HG03135 (cell line): ENCODE measurements around the gene AVPR2.

Experiments used
- ATAC-seq: cut with Tn5 transposase; IDR thresholded peaks from one replicate; pipeline ENCODE4 v1.9.1; 2021; ENCODE audit warnings: mild to moderate bottlenecking, moderate library complexity; ENCODE audit not compliant: unreplicated experiment

The AVPR2 gene

DNA sequence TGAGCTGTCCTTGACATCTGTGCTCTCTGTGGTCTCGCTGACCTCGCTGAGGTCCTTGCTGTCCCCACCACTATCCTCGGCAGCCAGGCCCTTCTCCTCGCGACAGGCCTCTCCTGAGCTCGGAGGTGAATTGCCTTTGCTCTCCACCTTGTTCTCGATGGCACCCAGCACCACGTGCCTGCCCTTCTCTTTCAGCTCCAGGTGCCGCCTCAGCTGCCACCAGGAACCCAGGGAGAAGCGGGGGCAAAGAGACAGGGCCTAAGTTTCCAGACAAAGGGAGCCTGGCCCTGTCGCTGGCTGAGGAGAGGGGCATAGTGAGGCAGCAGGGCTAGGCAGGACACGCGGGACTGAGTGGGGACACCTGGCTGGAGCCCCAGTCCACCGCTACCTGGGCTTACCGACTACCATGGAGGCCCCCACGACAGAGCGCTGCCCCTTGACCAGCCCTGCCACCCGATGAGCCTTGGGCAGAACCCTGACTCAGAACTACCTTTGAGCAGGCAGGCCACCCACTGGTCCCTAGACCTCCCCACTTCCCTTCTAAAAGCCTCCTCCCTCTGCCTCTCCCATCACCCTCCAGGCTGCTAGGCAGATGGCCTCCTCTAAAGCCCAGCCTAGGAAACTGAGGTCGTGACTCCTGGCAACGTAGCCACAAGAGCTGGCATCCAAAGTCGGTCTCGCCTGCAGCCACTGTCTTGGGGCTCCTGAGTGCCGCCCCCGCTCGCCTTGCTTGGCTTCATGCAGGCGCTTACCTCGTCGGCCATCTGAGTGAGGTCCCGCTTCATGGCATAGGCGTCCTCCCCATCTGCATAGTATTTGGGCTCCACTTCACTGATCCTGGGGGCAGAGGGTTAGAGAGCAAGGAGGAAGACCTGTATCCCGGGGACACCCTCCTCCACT lies 25.8 kb downstream of the AVPR2 start:
- no peak for ATAC-seq

DNA sequence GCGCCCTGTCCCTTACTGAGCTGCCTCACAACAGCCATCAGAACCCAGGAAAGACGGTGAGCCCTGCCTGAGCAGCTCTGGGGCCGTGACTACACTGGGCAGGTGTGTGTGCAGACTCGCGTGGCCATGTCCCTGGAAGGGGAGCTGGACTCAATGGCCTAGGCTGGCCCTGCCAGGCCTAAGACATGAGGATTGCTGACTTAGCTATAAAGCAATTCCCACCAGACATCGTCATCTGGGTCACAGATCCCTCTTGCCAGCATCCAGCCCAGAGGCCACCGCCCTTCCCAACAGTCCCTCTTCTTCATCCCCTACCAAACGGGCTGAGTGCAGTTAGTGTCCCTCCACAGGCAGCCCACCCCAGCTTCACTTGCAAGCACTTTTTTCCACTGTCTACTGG lies 26.7 kb downstream of the AVPR2 start:
- no peak for ATAC-seq

DNA sequence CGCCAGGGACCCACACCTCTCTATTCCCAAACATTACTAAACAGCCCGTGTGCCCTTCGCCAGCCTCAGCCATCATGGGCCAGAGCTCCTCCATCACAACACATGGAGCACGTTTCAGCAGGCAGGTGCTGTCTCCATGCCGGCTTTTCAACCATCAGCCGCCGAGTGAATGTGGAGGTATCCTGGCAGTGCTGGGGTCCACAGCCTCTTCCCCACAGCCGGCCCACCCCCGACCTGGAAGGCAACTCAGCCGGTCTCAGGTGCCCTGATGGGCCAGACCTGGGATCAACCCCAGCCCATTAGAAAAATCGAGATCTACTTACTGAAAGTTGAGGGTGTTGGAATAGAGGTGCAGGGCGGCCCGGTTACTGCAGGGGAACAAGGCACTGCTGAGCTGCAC lies 27.3 kb downstream of the AVPR2 start:
- ATAC-seq: no peak

DNA sequence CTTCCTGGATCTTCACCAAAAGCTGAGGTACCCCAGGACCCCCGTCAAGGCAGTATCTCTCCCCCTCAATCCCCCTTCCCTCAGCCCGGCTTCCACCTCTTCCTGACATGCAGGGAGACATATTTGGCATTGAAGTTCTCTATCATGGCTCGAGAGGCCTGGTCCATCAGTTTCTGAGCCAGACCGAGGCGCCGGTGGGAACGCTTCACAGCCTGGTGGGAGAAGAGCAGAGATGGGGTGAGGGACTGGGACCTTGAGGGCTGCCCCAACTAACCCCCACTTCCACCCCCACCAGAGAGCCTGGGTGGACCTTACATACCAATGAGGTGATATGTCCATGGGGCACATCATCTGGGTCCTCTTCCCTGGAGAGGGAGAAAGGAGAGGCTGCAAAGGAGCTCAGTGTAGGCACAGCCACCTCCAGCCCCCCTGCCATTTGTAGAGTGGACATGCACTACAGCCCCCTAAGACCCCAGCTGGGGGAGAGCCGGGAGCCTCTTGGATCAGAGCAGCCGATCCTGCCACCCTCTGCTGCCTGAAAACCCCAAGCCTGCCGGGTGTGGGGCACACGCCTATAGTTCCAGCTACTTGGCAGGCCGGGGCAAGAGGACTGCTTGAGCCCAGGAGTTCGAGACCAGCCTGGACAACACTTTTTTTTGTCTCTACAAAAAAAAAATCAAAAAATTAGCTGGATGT lies 27.9 kb downstream of the AVPR2 start:
- no peak for ATAC-seq

DNA sequence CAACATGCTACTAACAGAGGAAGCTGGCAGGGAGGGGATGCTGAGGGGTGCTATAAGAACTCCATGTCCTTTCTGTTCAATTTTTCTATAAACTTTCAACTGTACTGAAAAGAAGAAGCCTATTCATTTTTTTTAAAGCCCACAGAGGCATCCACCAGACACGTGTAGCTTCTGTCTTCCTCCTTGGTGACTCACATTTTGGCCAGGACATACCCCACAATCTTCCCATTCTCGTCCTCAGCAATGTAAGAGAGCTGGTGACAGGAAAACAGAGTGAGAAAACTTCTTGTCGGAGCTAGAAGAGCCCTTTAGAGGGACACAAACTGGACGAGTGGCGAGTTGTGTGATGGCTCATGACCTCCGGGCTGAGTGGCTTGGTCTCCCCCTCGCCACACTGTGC lies 29.3 kb downstream of the AVPR2 start:
- ATAC-seq: no peak

DNA sequence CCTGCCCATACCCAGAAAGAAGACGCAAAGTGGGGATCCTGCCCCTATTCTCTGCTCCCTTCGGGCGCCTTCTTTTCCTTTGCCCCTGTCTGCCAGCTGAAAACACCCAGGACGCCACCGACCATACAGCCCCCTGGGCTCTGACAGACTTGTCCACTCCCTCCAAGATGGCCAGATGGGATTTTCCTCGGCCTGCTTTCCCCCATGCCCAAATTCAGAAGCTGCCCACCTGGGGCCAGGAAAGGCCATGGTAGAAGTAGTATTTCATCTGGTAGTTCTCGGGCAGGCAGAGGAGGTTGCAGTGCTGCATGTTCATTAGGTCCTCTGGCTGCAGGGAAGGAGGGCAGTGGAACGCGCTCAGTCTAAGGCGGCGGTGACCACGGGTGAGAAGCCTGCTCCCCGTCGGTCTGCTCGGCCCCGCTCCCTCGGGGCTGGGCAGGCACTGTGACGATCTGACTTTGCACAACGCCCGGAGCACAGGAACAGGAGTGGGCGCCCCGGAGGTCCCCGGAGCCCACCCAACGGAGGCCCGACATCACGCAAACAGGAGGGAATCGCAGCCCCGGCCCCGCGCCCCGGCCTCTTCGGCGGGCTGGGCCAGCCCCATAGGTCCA lies 29.8 kb downstream of the AVPR2 start:
- ATAC-seq: peak; percentile 14

DNA sequence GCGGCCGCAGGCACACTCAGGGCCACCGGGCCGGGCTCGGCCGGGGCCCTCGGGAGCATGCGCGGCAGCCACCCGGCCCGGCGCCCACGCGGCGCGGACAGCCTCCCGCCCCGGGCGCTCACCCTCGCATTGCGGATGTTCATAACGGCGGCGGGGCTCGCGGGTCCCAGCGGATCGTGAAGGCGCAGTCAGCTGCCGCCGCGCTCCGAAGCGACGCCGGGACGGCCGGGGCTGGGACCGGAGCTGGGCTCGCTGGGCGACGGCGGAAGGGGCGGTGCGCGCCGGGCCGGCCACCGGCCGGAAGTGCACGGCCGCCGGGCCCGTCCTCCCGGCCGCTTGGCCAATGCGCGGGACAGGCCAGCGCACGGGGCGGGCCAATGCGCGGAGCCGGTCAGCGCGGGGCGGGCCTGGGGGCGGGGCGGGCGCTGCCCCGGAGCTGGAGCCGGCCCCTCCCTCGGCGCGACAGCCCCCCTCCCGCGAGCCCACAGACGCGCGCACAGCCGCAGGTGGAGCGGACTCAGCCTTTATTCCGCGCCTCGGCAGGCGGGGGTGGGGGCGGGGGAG lies 30.4 kb downstream of the AVPR2 start, which contains the start of gene NAA10:
Gene NAA10 (minus strand): TSS at position 276 of the 564 bp plus-strand sequence. CDS start 133 bp downstream, at position 143.
- peak; percentile 81 for ATAC-seq

DNA sequence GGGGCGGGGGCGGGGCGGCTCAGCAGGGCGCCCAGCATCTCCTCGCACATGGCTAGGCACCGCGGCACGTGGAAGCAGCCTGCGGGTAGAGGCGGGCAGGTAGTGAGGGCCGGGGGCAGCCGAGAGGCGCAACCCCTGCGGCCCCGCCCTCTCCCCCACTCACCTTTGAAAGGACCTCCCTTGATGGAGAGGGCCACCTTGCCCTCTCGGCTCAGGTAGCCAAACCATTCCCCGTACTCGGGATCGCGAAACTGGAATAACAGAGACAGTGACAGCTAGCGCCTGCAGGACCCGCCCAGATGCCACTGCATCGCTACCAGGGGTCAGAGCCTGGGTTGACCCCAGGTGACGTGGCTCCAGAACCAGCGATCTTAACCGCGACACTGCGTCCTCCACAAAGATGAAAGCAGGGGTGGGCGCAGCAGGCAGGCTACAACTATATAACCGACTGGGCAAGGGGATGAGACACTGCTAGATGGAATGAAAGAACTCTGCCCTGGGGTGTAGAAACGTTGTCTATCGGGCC lies 30.9 kb downstream of the AVPR2 start:
- peak; percentile 13 for ATAC-seq

DNA sequence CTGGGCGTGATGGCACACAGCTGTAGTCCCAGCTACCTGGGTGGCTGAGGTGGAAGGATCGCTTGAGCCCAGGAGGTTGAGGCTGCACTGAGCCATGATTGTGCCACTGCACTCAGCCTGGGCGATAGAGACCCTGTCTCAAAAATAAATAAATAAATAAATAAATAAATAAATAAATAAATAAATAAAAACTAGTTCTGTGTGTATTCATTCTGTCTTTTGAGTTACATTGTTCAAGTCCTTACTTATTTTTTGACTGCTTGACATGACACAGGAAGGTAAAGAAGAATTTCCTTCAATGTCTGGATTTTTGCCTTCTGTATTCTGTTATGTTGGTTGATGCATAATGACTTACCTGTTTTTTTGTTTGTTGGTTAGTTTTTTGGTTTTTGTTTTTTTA lies 32.6 kb downstream of the AVPR2 start:
- ATAC-seq: no peak

DNA sequence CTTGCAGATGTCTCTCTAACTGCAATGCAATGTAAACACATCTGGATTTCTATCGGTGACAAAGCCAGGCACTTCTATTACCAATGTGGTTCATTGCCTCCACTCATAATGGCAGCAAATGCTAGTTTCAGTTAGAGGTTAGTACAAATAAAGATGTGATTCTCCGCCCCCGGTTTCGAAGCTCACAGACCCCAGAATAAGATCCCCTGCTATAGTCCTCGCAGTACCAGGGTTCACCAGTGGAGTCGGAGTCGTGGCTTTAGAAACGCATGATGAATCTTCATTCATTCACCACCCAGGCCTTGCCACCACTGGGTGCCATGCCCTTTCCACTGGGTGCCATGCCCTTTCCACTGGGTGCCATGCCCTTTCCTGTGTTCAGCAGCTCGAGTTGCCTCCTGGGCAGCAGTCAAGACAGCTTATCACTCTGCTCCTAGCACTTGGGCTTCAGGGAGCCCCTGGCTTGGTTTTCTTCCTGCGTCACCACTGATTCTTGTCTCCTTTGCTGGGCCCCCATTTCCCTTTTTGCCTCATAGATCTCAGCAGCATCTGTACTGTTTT lies 33.8 kb downstream of the AVPR2 start:
- no peak for ATAC-seq

DNA sequence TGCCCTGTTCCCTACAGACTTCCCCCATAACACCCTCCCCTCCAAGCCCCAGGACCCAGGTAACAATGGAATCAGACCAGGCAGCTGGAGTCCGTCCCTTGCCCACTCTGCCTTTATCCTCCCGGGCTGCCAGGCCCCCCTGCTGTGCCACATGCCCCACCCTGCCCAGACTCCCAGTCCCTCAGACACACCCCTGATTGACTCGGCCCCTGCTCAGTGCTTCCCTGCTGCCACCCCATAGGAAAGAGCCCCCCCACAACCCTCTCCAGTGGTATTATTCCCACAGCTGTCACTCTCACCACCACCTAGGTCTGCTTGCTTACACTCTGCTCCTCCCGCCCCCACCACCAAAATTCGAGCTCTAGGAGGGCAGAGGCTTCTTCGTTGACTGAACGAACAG lies 35.1 kb downstream of the AVPR2 start:
- no peak for ATAC-seq

DNA sequence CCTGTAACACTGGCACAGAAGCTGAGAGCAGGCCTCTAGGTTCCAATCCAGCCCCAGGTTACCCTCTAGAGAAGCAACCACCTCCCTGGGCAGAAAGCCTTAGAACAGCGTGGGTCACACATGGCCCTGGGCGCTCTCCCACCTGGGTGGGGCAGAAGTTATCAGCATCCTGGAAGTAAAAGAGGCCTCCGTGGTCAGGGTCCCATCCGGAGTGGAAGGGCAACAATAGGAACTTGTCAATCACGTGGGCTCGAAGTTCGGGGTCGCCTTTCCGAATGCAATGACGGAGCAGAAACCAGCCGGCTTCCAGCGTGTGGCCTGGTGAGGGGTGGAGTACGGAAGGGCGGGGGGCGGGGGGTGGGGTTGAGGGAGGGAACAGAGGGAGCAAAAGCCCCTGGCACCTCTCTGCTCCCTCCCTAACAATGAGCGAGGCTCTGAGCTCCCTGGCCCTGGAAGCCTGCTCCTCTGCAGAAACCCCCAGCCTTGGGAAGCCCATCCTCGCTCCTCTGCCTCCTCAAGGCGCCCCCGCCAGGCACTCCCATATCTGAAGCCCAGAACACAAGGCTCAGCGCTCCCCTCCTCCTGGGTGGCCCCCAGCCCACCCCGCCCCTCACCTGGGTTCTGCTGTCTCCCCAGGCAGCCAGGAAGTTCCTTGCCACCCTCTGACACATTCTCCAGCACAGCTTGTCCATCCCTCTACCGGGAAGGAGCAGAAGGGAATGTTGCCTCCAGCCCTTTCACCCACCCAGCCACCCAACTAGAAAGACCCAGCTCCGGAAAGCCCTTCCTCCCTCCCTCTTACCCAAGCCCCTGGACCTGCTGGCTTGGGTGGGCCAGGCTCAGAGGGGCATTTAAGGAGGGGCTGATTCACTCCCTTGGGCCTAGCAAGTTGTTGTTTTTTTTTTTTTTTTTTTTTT lies 37.1 kb downstream of the AVPR2 start:
- no peak for ATAC-seq

DNA sequence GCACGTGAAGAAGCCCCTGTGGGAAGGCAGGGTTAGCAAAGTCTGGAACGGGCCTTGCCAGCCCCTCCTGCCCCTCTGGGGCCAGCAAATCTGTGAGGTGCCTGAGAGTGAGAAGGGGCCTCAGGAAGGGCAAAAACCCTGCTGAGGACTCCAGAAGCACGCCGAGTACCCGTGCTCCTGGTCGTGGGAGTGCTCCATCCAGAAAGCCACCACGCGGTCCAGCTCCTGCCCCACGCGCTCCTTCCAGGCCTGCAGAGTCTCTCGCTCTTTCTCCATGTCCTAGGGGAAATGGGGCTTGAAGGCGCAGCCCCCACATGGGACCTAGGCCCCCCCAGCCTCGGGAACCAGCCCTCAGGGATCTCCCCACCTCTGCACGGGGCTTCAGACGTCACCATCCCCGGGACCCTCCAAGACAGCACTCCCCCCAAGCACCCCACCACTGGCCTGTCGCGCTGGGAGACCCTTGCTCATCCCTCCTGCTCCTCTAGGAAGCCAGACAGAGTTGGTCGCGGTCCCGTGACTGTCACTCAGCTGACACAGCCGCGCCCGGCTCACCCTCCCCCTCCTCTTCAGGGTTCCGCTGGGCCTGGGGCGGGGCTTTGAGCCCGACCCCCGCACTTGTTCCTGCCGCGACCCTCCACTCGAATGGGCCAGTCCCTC lies 39.8 kb downstream of the AVPR2 start, which contains the start of gene RENBP:
Gene RENBP (minus strand): TSS at position 504 of the 660 bp plus-strand sequence. CDS start 33 bp downstream, at position 471.
- no peak for ATAC-seq

DNA sequence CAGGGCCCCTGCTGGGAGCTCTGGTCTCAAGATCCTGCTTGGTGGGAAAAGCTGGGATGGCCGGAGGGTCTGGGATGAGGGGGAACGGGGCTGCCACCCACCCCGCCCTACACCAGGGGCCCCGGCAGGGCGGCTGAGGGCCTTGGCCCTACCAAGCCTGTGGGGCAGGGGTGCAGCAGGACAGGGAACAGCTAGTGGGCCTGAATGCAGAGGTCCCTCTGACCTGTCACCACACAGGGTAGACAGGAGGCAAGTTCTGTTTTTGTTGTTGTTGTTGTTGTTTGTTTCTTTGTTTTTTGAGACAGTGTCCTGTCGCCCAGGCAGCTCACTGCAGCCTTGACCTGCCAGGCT lies 40.3 kb downstream of the AVPR2 start:
- ATAC-seq: no peak

DNA sequence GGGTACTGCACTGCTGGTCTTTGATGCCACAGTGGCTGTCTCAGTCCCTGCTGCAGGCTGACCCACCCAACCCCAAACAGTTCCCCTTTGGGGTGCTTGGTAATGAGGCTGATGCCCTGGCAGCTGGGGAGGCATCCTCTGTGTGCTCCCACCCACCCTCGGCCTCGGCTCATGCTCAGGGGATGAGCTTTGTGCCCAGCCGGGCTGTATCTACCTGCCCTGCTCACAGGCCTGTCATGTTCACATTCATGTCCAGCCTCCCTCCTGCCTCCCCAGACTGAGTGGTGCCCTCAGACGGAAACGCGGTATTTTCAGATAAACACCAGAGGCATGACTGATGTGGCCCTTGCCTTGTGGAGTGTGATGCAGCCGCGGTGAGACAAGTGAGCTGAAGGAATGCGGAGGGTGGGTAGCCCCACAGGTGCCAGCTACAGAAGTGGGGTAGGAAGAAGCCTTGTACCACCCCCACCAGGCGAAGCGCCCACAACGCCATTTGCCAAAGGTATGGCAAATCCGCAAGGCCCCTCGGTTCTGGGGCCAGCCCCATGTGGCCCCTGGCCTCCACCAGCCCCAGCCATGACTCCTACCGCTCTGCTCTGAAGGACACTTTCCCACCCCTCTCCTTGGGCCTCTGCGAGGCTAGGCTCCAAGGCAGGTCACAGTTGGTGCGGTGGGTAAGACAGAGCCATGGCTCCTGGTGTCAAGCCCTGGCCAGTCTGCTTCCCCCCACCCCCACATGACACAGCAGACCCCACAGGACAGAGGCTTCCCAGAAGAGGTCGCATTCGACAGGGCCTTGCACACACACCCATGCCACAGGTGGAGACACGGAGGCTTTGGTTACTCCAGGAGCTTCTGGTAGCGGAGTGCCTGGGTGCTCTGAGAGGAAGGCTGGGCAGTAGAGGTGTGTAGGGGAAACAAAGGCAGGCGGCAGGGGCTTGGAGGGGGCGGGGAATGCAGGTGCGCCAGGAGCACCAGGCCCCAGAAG lies 41.8 kb downstream of the AVPR2 start:
- ATAC-seq: no peak

DNA sequence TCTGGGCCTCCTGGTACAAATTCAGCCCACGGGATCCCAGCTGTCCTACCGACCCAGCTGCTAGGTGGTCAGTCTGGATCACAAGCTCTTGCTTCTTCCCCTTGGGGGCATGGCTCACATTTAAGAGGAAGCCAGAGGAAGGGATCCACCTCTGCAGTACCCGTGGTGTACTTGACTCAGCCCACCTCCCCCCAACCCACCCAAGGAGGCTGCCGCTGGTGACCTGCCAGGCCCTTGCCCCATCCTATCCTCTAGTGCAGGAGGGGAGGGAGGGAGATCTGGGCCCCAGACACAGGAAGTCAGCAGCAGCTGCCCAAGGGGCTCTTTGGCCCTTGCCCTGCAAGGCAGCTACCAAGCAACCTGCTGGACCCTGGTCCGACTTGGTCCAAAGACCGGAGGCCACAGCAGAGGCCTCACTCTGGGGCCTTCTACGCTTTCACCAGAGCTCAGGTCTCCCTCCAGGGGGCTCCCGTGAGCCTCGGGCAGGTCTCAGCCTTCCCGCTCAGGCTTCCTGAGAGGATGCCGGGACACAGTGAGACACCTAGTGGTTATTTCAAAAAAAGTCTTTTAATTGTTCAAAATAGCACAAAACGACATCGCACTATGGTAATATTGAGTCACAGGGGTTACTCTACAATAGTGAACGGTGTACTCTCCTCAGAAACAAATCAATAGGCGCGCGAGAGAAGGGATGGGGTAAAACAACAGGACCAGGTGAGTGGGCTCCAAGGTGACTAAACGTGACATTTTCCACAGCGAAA lies 42.7 kb downstream of the AVPR2 start:
- ATAC-seq: peak; percentile 72

DNA sequence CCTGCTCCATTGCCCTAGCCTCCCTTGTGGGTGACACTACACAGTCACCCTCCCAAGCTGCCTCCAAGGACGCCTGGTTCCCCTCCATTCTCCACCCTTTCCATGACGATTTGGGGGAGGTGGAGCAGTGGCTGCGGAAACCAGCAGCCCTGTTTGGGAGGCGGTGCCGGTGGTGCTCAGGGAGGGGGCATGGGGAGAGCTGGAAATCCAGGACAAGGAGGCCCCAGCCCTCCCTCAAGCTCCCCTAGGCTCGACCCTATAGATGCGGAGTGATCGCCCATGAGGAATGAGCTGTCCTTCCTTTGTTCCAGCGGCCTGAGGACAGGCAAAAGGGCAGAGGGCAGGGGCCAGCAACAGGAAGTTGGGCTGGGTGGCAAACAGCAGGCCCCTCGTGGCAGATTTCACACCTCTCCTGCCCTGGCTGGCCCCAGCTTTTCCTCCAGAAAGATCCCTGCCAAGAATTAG lies 43.6 kb downstream of the AVPR2 start:
- ATAC-seq: no peak
